GM18520 (cell line): ENCODE results near the gene MTA1.

Experiments
- ATAC-seq: cut with Tn5 transposase; IDR thresholded peaks from one replicate; pipeline ENCODE4 v1.9.1; 2021; ENCODE audit not compliant: unreplicated experiment

MTA1 gene

DNA sequence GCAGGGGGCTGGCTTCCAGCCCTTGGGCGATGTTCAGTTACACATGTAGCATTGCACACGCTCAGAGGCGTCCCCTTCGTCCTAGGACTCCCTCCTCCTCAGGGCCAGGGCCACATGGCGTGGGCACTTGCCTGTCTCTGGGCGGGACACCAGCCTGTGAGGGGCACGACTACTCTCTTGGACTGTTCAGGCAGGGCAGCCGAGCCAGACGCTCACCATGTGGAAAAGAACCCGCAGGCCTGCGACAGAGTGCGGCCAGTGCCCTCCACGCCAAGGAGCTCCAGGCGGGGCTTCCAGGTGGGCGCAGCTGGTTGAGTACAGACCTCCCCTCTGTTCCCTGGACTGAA, 20.9 kb downstream of the MTA1 start:
- ATAC-seq, result no peak

DNA sequence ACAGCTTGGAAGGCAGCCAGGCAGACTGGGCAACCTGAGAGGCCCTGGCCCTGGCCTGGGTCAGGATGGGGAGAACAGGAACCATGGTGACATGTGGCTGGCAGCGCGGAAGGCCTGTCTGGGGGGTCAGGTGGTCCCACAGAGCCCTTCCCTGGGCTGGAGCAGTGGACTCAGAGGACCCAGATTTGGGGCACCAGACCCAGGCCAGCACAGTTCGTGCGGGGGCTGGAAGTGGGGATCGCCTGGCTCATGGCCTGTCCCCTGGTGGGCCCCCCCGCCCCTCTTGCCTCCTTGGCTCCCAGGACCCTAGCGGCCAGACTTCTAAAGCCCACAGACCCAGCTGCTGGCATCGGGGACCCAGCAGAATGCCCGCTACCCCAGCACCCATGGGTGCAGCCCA, 21.4 kb downstream of the MTA1 start:
- no peak for ATAC-seq

DNA sequence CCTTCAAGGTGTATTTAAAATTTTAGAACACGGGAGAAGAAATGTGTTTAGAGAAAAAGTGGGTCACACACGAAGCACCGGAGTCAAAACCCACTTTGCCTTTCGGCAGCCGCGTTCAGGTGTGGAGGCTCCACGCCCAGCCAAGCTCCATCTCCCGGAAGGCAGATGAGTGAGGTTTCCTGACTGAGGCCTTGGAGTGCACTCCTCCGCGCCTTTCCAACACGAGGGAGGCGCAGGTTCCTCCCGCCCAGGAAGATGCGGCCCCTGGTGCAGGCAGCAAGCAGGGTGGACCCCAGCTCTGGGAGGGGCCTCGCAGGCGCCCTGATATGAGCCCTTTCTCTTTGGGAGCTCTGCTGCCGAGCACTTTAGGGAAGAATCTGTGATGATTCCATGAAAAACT, 22.5 kb downstream of the MTA1 start:
- ATAC-seq, result no peak

DNA sequence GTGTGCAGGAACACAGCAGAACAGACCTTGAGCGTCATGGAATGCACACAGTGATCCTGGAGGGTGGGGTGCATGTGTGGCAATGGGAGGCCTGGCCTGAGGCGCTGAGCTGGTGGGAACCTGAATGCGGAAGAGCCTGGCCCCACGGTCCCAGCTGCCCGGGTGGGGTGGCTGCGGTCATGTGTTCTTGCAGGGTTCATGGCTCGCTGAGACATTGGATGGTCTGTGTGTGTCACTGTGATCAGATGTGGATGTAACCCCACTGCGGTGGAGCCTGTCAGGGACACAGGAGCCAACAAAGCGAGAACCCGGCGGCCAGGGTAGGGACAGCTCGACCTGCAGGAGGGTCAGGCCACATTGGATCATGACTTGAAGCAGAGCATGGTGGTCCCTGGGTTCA, 23.2 kb downstream of the MTA1 start:
- no peak for ATAC-seq

DNA sequence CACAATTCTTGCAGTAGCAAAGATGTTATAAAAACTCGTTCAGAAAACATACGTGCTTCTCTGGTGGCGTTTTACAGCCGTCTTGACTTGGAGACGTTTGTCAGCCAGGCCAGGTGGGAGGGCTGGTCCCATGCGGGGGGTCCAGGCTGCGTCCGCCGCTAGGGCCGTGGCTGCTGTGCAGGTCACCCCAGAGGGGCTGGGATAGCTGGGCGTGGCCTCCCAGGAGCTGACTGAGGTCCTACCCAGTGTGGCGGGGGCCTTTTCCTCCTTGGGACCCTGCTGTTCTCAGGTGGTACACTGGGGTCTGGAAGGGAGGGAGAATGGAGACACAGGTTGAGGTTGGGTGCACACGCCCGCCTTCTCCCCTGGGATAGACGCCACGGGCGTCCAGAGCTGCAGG, 25.2 kb downstream of the MTA1 start:
- no peak for ATAC-seq

DNA sequence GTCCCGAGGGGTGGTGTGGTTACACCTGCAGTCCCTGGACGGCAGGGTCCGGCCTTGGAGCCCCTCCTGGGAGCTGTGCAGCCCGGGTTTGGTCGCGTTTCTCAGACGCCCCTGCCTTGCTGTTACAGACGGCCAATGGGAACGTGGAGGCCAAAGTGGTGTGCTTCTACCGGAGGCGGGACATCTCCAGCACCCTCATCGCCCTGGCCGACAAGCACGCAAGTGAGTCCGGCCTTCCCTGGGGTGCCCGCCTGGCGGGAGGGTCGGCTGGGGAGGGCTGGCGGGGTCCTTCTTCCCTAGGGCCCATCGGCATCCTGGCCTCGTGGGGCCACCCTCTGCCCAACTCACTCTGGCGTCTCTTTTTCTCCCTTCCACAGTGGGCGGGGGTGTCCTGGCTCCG, 25.7 kb downstream of the MTA1 start:
- no peak for ATAC-seq

DNA sequence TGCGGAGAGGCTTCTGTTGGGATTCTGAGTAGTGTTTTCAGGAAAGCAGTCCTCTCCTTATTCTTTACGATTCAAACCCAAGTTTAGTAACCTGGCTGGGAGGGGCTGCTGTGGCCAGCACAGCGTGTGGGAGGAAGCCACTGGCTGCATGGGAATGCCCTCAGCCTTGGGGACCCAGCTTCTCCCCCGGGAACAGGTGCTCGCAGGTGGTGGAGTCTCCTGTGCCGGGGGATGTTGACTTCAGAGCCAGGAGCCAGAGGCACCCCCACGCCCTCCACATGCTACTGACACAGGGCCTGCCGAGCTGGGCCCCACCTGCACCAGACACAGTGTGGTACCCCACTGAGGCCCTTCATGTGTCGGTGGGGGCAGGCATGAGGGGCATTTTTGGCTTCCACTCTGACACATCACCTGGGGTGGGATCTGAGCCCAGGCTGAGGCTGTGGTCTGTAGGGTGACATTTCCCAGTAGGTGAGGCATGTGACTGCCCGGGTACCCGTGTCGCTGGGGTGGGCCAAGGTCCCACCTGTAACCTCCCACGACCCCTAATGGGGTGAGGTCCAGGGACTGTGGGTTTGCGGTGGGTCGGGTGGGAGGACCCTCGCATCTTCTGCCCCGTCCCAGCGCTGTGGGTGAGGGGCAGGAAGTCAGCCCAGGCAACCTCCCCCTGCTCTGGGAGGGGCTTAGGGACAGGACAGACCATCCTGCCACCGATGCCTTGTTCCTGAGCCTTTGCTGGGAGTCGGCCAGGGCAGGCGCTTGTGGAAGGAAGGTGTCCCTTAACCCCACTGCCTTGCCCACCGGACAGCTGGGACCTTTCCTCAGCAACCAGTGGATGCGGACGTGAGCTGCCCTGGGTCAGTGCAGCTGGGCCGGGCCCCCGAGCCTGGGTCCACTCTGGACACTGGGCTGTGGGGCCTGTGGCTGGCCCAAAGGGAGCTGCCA, 26.5 kb downstream of the MTA1 start:
- no peak for ATAC-seq

DNA sequence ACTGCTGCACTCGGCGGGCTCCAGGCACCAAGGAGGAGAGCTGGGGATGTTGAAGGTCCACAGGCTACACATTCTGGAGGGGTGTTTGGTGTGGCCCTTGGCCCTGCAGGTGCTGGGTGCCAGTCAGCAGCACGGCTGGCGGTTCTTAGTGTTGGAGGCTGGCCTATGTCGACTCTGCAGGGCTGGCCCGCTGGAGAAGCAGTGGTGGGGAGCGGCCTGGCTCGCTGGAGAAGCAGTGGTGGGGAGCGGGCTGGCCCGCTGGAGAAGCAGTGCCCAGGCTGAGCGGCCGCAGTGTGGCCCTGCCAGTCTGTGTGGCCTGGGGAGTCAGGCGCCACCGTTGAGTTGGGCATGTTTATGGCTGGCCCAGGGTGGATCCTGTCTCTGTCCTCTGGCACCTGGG, 27.3 kb downstream of the MTA1 start:
- ATAC-seq, result no peak

DNA sequence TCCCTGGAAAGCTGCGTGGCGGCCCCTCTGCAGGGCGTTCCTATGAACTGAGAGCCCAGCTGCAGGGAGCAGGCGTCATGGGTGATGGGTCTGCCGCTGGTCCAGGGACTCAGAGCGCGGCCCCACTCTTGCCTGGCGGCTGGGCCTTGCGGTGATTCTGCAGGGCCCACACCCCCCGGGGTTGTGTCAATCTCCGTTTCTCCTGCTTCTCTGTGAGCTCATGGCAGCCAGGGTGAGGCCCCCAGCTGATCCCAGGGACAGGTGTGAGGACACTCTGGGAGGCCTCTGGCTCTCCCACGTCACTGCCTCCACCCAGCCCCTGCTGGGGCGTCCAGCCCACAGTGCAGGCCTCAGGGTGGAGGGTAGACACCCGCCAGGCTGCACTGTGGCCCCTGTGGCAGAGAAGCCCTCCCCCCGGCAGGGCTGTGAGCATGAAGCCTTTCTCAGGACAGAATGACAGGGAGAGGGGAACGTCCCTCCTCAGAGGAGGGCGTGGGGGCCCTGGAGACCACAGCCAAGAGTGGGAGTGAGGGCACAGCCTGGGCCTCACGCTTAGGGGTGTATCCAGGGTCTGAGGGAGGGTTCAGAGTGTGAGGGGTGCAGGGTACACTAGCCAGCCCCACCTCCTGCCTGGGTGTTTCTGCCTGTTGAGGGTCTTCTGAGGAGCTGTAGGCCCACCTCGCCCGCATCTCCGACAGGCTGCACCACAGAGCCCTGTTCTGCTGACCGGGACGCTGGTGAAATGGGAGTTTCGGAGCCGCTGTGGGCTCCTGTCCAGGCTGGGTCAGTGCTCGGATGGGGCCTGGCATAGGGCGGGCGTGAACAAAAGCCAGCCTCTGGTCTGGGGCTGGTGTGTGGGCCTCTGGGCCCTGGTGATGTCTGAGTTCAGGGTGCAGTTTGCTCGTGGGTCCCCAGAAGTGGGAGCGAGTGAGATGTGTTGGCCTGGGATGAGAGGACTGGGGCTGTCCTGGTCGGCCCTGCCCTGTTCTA, 28.3 kb downstream of the MTA1 start:
- ATAC-seq, result no peak

DNA sequence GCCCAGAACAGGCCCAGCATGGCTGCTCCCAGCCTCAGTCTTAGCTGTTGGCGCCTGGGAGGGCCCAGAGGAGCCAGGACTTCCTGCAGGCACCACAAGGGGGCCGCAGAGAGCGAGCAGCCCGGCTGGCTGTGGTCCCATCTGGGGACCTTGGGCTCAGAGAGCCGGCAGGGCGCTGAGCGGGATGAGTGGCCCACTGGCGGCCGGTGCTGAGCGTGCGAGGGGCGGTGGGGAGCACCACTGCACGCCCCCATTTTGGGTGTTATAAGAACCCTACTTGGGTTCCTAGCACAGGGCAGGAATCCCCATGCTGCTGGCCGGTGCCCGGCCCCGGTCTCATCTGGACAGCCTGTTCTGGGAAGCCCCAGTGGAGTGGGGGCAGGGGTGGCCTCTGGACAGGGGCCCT, 29.1 kb downstream of the MTA1 start:
- no peak for ATAC-seq

DNA sequence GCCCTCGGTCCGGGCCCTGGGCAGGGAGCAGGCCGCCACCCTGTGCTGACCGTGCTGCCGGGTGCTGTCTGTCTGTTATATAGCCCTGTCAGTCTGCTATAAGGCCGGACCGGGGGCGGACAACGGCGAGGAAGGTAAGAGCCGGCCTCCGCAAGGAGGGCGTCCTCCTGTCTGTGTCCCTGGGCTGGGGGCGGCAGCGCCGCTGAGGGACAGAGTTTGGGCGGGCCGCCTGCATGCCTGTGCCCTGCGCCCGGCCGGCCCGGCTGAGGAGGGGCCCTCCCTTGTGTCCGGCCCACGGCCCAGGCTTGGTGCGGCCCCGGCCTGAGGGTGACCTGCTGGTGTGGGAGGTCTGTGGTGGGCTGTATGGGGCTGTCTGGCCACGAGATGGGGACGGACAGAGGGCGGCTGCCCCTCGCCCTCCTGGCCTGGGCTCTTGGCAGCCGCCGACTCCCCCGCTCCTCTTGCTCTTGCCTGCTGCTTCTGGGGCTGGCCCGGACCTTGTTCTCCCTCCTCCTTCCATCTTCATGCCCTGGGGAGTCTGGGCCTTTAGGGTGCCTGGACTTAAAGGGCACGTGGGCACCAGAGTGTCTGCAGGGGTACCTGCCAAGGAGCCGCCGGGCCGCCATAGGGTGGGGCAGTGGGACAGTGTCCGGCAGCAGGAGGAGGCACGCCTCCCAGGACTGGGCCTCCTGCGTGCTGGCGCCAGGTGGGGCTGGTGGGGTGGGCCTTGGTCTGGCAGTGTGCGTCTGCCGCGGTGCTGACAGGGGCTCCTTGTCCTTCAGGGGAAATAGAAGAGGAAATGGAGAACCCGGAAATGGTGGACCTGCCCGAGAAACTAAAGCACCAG, 29.9 kb downstream of the MTA1 start:
- ATAC-seq, result no peak

DNA sequence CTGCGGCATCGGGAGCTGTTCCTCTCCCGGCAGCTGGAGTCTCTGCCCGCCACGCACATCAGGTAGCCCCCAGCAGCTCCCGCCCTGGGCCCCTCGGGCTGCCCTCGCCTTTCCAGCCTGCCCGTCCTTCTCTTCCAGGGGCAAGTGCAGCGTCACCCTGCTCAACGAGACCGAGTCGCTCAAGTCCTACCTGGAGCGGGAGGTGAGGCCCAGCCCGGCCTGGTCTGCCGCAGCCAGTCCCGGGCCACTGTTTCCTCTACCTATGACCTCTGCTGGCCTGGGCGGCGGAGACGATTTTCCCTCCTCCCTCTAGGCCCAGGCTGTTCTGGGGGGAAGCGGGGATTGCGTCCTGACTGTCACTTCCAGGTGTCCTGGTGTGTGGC, 30.5 kb downstream of the MTA1 start:
- no peak for ATAC-seq

DNA sequence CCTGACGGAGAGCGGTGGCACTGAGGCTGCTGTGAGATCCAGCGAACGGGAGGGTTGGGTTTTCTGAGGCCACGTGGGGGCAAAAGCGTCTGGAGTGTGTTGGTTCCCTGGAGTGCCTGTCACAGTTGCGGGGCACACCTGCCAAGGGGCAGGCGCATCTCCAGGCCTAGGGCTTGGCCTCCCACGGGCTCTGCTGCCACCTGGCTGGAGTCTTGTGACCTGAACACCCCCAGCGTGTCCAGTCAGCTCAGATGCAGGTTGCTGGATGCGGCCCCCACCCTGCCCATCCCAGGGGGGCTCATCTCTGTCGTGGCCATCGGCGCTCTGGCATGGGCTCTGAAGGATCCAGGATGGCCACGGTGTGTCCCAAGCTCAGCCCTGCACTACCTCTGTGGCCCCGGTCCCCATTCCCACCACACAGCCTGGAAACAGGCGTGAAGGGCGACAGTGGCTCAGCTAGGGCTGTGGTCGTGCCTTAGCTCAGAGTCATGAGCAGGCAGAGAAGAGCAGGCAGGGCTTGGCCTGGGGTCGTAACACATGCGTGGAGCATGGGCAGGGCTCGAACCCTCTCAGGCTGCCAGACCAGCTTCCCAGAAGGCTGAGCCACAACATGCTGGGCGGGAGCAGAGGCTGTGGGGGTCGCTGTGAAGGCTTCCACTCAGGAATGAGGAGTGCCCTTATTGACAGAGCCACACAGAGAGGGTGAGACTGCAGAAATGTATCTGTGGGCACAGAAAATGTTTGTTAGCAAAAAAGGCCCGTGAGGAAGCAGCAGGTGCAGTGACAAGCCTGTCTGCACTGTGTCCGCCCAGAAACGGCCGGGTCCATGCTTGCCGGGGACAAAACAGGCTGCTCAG, 31.5 kb downstream of the MTA1 start:
- ATAC-seq, result no peak

DNA sequence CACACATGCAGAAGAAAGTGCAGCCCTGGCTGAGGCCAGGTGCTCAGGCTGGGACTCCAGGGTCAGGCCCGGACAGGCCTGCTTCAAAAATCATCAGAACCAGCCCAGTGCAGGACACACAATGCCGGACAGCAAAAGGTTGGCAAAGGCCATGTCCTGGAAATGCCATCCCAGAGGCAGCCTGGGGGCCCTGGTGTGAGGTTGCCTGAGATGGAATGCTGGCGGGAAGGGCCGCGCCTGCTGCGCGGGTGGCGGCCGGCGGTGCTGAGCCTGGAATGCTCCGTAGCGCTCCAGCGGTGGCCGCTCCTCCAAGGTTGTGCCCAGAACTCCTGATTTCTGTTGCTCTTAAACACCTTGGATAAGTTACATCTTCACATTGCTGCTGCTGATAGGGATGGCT, 33.3 kb downstream of the MTA1 start:
- ATAC-seq, result no peak

DNA sequence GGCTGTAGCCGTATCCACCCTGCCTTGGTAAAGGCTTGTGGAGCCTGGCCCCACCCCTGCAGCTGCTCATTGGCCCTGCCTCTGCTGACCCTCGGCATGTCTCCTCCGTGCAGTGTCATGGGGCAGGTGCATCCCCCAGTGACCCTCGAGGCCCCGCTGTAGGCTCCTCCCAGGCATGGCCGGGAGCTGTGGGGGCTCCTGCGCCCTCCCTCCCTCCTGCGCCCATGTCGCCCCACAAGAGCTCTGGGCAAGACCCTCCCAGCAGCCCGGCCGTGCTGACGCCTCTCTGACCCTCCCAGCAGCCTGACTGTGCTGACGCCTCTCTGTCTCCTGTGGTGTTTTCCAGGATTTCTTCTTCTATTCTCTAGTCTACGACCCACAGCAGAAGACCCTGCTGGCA, 34.2 kb downstream of the MTA1 start:
- ATAC-seq, result no peak

DNA sequence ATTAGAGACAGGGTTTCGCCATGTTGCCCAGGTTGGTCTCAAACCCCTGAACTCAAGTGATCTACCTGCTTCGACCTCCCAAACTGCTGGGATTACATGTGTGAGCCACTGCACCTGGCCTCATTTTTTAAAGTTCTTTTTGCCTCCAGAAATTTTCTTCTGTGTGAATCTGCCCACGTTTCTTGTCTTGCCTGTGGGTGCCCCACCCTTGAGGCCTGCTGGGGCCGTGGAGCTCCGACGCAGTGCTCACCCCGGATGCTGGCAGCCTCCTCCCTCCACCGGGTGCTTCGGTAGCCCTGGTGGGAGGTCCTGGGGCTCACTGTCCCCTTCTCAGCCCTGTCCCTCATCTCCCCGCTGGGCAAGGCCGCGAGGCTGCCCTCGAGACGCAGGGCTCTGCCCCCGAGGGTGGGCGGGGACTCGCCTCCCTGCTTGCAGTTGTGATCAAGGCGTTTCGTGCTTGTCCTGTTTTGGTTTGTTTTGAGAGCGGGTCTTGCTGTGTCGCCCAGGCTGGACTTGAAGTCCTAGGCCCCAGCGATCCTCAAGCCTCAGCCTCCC, 35.5 kb downstream of the MTA1 start:
- no peak for ATAC-seq

DNA sequence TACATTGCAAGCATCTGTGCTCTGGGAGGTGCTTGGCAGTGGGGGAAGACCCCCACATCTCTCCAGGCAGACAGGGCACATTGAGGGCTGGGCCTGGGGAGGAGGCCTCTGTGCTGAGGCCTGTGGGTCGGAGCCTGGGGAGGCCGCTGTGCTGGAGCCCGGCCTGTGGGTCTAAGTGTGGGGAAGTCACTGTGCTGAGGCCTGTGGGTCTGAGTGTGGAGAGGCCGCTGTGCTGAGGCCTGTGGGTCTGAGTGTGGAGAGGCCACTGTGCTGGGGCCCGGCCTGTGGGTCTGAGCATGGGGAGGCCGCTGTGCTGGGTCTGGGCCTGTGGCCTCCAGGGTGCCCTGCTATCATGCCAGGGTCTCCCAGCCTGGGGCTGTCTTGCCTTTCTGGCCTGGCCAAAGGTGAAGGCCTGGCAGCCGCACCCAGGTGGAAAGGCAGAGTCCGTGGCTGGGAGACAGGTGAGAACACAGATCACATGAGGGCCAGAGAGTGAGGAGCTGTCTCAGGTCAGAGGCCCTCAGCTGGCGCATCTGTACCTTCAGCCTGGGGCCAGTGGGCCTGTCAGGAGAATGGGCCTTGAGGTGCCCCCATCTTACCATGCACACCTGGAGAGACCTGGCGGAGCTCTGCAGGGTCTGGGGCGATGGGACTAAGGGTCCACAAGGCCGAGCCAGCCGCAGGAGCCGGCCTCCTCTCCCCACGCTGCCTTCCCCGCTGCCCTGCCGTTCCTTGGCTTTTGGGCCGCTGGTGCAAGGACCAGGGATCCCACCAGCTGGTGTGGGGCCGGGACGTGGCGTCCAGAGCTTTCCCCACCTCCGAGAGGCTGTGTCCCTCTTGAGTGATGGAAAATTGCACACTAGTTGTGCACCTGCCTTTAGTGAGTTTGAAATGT, 36.4 kb downstream of the MTA1 start:
- ATAC-seq, result no peak

DNA sequence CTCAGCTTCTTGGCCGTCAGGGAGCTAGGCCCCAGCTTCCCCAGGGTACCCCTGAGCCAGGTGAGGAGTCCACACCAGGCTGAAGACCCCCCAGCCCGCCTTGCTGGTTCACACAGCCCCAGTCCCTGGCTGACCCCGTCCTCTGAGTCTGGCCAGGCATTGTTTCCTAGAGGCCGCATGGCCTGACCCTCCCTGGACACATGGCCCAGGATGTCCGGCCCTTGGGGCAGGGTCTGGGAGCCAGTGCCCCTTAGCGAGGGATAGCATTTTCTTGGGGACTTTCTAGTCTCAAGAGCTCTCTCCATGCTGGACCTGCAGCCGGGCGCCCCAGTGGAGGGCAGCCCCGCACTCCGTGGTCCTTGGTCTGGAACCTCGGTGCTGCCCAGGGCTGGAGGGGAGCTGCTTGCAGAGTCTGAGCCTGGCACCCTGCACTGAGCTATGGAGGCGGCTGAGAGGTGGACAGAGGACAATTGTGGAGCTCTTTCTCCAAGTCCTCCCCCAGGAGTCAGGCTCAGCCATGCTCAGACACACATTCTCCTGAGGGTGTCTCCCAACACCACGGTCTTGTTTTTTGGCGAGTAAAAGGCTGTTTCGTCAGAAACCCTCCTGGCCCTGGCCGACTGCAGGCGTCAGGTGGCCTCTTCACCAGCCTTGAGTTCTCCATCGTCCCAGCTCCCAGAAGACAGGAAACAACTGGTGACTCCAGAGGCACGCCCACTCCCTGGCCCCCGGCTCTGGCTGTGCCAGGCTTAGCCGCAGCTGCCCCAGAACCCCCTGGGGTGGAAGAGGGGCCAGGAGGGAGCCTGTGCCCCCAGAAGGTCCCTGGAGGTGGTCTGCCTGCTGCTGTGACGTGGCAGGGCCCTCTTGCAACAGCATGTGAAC, 37.4 kb downstream of the MTA1 start:
- no peak for ATAC-seq
